Cardiac muscle cell (in vitro differentiated cells and primary cell): ENCODE results near the gene CDS1. TPM values are rescaled to one million over a fixed set of nuclear protein-coding genes. Genes with fewer than 3 reads are reported as not detected.

Source experiments
- DNase-seq, 2 donors: peaks; one replicate each; pipeline versions ENCODE4 v3.0.0 to v3.0.0-alpha.2; 2010 to 2017; ENCODE audit warnings: low read depth in 1 of 2, low spot score in 1 of 2
- H3K27ac ChIP-seq: fragments of 200-600 bp; sonication (generic); 2 replicates; pipeline ENCODE4 v1.5.1; 2016
- H3K27me3 ChIP-seq: fragments of 200-600 bp; sonication (generic); 2 replicates; pipeline ENCODE4 v1.6.0; 2016; ENCODE audit warnings: control low read depth
- H3K36me3 ChIP-seq: fragments of 200-600 bp; sonication (generic); 2 replicates; pipeline ENCODE4 v1.5.1; 2016; ENCODE audit warnings: control low read depth
- H3K4me1 ChIP-seq: fragments of 200-600 bp; sonication (generic); 2 replicates; pipeline ENCODE4 v1.8.1; 2017; ENCODE audit warnings: low read depth, mild to moderate bottlenecking, mixed run types
- H3K4me3 ChIP-seq: fragments of 200-600 bp; sonication (generic); 2 replicates; pipeline ENCODE4 v1.5.1; 2016; ENCODE audit warnings: mild to moderate bottlenecking
- H3K9me3 ChIP-seq: fragments of 200-600 bp; sonication (generic); 2 replicates; pipeline ENCODE4 v1.5.1; 2017; ENCODE audit warnings: low read depth, mild to moderate bottlenecking, control low read depth
- CTCF ChIP-seq: IDR thresholded peaks from 2 replicates; pipeline ENCODE4 v1.5.1; 2012; ENCODE audit warnings: low read depth, mild to moderate bottlenecking, low read length
- polyA plus RNA-seq: library from polyadenylated mRNA; unstranded; fragments of >200 nt; fragmentation: Nextera tagmentation; extraction: Ambion mirVana; gene quantifications from 2 replicates; pipeline ENCODE4 v1.2.1, GENCODE V29; 2016
- total RNA-seq: library from RNA; depleted of rRNA; stranded (reverse); fragments of >200 nt; gene quantifications from 2 replicates; pipeline ENCODE4 v1.2.3, GENCODE V29; 2016

CDS1 gene
- total and polyA plus RNA-seq, 2 experiments from 2014 or later: 1.9 to 2.2 TPM

GRCh38 chr4:84563002-84563401 is 19.9 kb upstream of the CDS1 start:
- no peak for TF ChIP-seq CTCF
- no peaks in the 10 kb centered on the region for H3K9me3 ChIP-seq

GRCh38 chr4:84565951-84566350 is 17.0 kb upstream of the CDS1 start:
- H3K27me3 ChIP-seq: no peaks in the 10 kb centered on the region
- H3K36me3 ChIP-seq: no peaks in the 10 kb centered on the region
- H3K4me1 ChIP-seq: no peaks in the 10 kb centered on the region
- no peak overlapping the region for H3K4me3 ChIP-seq
- H3K9me3 ChIP-seq: no peaks in the 10 kb centered on the region
- DNase-seq: no peak
- no peak for TF ChIP-seq CTCF
- no peak overlapping the region for H3K27ac ChIP-seq

More at GRCh38 chr4:84563002-84563401, 19.9 kb upstream of the CDS1 start:
- no peaks in the 10 kb centered on the region for H3K4me1 ChIP-seq
- H3K4me3 ChIP-seq: no peak overlapping the region
- H3K27me3 ChIP-seq: no peaks in the 10 kb centered on the region
- no peaks in the 10 kb centered on the region for H3K36me3 ChIP-seq
- DNase-seq: no peak
- H3K27ac ChIP-seq: no peak overlapping the region

GRCh38 chr4:84568496-84568895 is 14.4 kb upstream of the CDS1 start:
- DNase-seq: peak in 1 of 2 donors; percentile 28
- Histone ChIP-seq H3K36me3 (no peaks in the 10 kb centered on the region), H3K4me1 (no peaks in the 10 kb centered on the region), H3K4me3 (no peak overlapping the region), H3K27me3 (no peaks in the 10 kb centered on the region), H3K27ac (no peak overlapping the region), H3K9me3 (no peaks in the 10 kb centered on the region)
- no peak for TF ChIP-seq CTCF

- H3K9me3 ChIP-seq: no peaks in the 10 kb centered on the region
- no peaks in the 10 kb centered on the region for H3K4me1 ChIP-seq
These were observed 13.9 kb upstream of the CDS1 start for GRCh38 chr4:84569009-84569408.

GRCh38 chr4:84573385-84574068 is 9.4 kb upstream of the CDS1 start:
- no peaks in the 10 kb centered on the region for H3K9me3 ChIP-seq
- no peaks in the 10 kb centered on the region for H3K4me1 ChIP-seq
- no peaks in the 10 kb centered on the region for H3K27me3 ChIP-seq
- no peak overlapping the region for H3K27ac ChIP-seq
- DNase-seq: no peak
- TF ChIP-seq CTCF: no peak
- no peaks in the 10 kb centered on the region for H3K36me3 ChIP-seq
- H3K4me3 ChIP-seq: no peak overlapping the region

More at GRCh38 chr4:84569009-84569408, 13.9 kb upstream of the CDS1 start:
- Histone ChIP-seq H3K27me3 (no peaks in the 10 kb centered on the region), H3K27ac (no peak overlapping the region), H3K4me3 (no peak overlapping the region), H3K36me3 (no peaks in the 10 kb centered on the region)
- no peak for DNase-seq
- TF ChIP-seq CTCF: no peak
